ENCODE data around the gene VAMP7.
A peak's percentile ranks its signal among the peaks of the same experiment; 100 is the strongest.
"Not testable (repeated sequence)": the region's sequence is repeated elsewhere in the genome, so short reads cannot be mapped to it uniquely, and the experiment has no call there.

VAMP7 gene

GRCh38 chrX:155956649-155957048, 75.5 kb downstream of the VAMP7 start:
- ATAC-seq (no peak), DNase-seq (ENCODE audit: low spot score in 2 of 2) (no peak)
- Mint-ChIP-seq H3K27ac (no peak overlapping the region), H3K4me1 (no peaks in the 10 kb centered on the region), H3K4me3 (no peak overlapping the region), H3K9me3 (no peaks in the 10 kb centered on the region), H3K36me3 (no peaks in the 10 kb centered on the region)

DNA sequence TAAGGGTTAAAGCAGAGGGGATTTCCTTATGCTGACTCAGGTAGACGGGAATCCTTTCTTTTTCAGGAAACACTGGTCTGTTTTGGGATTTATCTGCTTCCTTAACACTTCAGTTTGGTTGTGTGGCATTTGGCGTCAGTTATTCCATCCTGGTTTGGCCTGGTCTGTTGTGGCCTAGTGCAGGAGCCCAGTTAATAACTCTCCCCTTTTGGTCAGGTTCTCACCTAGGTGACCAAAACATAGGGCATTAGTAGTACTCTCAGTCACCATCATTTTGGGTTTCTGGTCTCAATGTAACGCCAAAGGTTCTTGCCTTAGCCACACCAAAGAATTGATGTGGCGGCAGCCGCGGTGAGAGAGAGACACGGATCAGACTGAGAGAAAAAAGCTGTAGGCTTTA, 76.7 kb downstream of the VAMP7 start:
- H3K27ac Mint-ChIP-seq: no peak overlapping the region
- no peak overlapping the region for H3K4me3 Mint-ChIP-seq
- no peaks in the 10 kb centered on the region for H3K36me3 Mint-ChIP-seq
- no peaks in the 10 kb centered on the region for H3K9me3 Mint-ChIP-seq
- H3K4me1 Mint-ChIP-seq: no peaks in the 10 kb centered on the region
- DNase-seq (ENCODE audit: low spot score in 2 of 2): no peak
- no peak for ATAC-seq

- Mint-ChIP-seq H3K36me3 (no peaks in the 10 kb centered on the region), H3K4me1 (no peaks in the 10 kb centered on the region), H3K4me3 (no peak overlapping the region), H3K27ac (no peak overlapping the region), H3K9me3 (peaks cover 5% of the 10 kb centered on the region)
- DNase-seq (ENCODE audit: low spot score in 2 of 2): no peak
- no peak for ATAC-seq
These were observed 78.0 kb downstream of the VAMP7 start for GRCh38 chrX:155959018-155959587.

DNA sequence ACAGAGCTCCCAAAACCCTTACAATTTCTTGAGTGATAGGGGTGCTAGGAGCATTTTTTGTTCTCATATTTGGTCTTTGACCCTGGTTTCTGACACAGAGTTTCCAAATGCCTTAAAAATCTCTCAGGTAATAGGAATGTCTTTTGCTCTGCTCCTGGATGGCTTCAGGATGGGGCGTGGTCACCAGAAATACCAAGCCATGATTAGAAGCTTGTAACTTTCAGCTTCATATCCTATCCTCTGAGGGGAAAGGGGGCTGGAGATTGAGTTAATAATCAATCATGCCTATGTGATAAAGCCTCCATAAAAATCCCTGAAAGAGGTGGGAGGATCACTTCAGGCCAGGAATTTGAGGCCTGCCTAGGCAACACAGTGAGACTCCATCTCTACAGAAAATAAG, 81.8 kb downstream of the VAMP7 start:
- H3K36me3 Mint-ChIP-seq: no peaks in the 10 kb centered on the region
- H3K4me3 Mint-ChIP-seq: no peak overlapping the region
- H3K27ac Mint-ChIP-seq: no peak overlapping the region
- DNase-seq (ENCODE audit: low spot score in 2 of 2) (no peak), ATAC-seq (no peak)
- H3K4me1 Mint-ChIP-seq: no peaks in the 10 kb centered on the region
- H3K9me3 Mint-ChIP-seq: peaks cover 5% of the 10 kb centered on the region

DNA sequence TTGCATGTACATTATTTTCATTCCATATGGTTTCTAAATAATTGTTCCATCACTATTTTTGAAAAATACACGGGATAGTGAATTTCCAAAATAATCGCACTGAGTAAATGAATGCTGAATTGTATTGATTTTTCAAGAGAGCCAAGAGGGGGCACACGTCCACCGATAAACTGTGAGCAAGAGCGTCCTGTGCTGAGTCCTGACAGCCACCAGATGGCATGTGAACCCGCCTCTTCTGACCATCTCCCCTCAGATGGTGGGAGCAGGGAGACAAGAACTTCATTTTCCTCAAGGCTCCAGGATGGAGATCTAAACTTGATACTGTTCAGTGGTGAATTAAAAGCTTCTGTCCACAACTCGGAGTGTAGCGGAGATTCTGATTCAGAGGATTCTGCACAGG, 85.7 kb downstream of the VAMP7 start:
- Mint-ChIP-seq H3K4me3 (no peak overlapping the region), H3K9me3 (peaks cover 14% of the 10 kb centered on the region), H3K36me3 (no peaks in the 10 kb centered on the region), H3K4me1 (peaks cover 10% of the 10 kb centered on the region), H3K27ac (no peak overlapping the region)
- ATAC-seq (peak; percentile 73), DNase-seq (ENCODE audit: low spot score in 2 of 2) (no peak)

- Mint-ChIP-seq H3K4me3 (no peak overlapping the region), H3K27ac (no peak overlapping the region), H3K9me3 (peaks cover 14% of the 10 kb centered on the region), H3K4me1 (peaks cover 10% of the 10 kb centered on the region), H3K36me3 (no peaks in the 10 kb centered on the region)
- ATAC-seq (no peak), DNase-seq (ENCODE audit: low spot score in 2 of 2) (no peak)
These were observed 86.6 kb downstream of the VAMP7 start for GRCh38 chrX:155967653-155968325.

DNA sequence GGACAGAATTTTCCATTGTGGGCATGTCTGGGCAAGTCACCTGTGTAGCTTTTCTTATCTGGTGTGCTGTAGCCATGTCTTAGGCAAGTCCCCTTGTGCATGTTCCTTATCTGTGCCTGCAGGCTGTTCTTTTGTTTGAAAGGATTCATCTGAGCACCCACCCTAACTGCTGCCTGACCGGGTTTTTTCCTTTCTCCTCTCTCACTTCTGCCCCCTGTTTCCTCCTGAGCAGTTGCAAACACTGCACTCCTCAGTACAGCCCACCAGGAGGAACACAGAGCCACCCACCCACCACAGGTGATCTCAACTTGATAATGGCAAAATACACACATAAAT, 87.1 kb downstream of the VAMP7 start:
- no peaks in the 10 kb centered on the region for H3K36me3 Mint-ChIP-seq
- H3K9me3 Mint-ChIP-seq: peaks cover 14% of the 10 kb centered on the region
- H3K4me1 Mint-ChIP-seq: peaks cover 10% of the 10 kb centered on the region
- no peak overlapping the region for H3K27ac Mint-ChIP-seq
- no peak for DNase-seq (ENCODE audit: low spot score in 2 of 2)
- ATAC-seq: no peak
- H3K4me3 Mint-ChIP-seq: no peak overlapping the region

DNA sequence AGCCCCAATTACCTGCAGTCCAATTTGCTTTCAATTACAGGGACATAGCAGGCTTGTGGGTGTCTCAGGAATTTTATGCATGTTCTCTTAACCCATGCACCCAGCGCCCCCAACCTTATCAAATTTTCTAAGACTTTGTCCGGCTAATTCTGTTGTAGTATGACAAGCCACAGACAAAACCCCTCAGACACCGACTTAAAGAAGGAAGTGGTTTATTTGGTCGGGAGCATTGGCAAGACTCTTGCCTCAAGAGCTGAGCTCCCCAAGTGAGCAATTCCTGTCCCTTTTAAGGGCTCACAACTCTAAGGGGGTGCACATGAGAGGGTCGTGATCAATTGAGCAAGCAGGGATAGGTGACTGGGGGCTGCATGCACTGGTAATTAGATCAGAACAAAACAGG, 87.6 kb downstream of the VAMP7 start:
- no peak for ATAC-seq
- Mint-ChIP-seq H3K36me3 (no peaks in the 10 kb centered on the region), H3K9me3 (peaks cover 13% of the 10 kb centered on the region), H3K4me1 (peaks cover 10% of the 10 kb centered on the region), H3K27ac (no peak overlapping the region), H3K4me3 (no peak overlapping the region)
- no peak for DNase-seq (ENCODE audit: low spot score in 2 of 2)

- not testable (repeated sequence) for ATAC-seq; H3K9me3 Mint-ChIP-seq; H3K27ac Mint-ChIP-seq; DNase-seq (ENCODE audit: low spot score in 2 of 2); H3K36me3 Mint-ChIP-seq; H3K4me3 Mint-ChIP-seq
- peaks cover 10% of the 10 kb centered on the region for H3K4me1 Mint-ChIP-seq
These were observed 90.5 kb downstream of the VAMP7 start for GRCh38 chrX:155971658-155972057.

GRCh38 chrX:155972241-155972640, 91.1 kb downstream of the VAMP7 start:
- H3K36me3 Mint-ChIP-seq; ATAC-seq; H3K9me3 Mint-ChIP-seq; DNase-seq (ENCODE audit: low spot score in 2 of 2); H3K27ac Mint-ChIP-seq; H3K4me3 Mint-ChIP-seq: not testable (repeated sequence)
- peaks cover 10% of the 10 kb centered on the region for H3K4me1 Mint-ChIP-seq

DNA sequence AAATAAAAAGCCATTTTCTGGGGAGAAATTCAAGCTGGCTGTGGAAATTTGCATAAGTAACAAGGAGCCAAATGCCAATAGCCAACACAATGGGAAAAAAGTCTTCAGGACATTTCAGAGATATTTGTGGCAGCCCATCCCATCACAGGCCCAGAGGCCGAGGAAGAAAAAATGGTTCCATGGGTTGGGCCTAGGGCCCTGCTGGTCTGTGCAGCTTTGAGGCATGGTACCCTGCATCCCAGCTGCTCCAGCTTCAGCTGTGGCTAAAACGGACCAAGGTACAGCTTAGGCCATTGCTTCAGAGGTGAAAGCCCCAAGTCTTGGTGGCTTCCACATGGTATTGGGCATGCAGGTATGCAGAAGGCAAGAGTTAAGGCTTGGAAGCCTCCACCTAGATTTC, 102.2 kb downstream of the VAMP7 start:
- no peaks in the 10 kb centered on the region for H3K4me1 Mint-ChIP-seq
- H3K27ac Mint-ChIP-seq: no peak overlapping the region
- no peak for ATAC-seq

GRCh38 chrX:155985208-155985607, 104.1 kb downstream of the VAMP7 start:
- H3K9me3 Mint-ChIP-seq: no peaks in the 10 kb centered on the region
- no peak for DNase-seq (ENCODE audit: low spot score in 2 of 2)
- no peaks in the 10 kb centered on the region for H3K4me1 Mint-ChIP-seq
- no peaks in the 10 kb centered on the region for H3K36me3 Mint-ChIP-seq
- ATAC-seq: no peak
- H3K4me3 Mint-ChIP-seq: no peak overlapping the region
- H3K27ac Mint-ChIP-seq: no peak overlapping the region

More for the DNA sequence above, 102.2 kb downstream of the VAMP7 start:
- no peaks in the 10 kb centered on the region for H3K9me3 Mint-ChIP-seq
- no peak overlapping the region for H3K4me3 Mint-ChIP-seq
- no peaks in the 10 kb centered on the region for H3K36me3 Mint-ChIP-seq
- no peak for DNase-seq (ENCODE audit: low spot score in 2 of 2)

- not testable (repeated sequence) for H3K4me1 Mint-ChIP-seq; H3K27ac Mint-ChIP-seq; H3K36me3 Mint-ChIP-seq; DNase-seq (ENCODE audit: low spot score in 2 of 2); H3K4me3 Mint-ChIP-seq; ATAC-seq; H3K9me3 Mint-ChIP-seq
These were observed 105.8 kb downstream of the VAMP7 start for GRCh38 chrX:155986995-155987394.

- H3K4me3 Mint-ChIP-seq: no peak overlapping the region
- H3K9me3 Mint-ChIP-seq: no peaks in the 10 kb centered on the region
- ATAC-seq: no peak
- H3K36me3 Mint-ChIP-seq: no peaks in the 10 kb centered on the region
- no peak for DNase-seq (ENCODE audit: low spot score in 2 of 2)
- no peaks in the 10 kb centered on the region for H3K4me1 Mint-ChIP-seq
- no peak overlapping the region for H3K27ac Mint-ChIP-seq
These were observed 107.7 kb downstream of the VAMP7 start for GRCh38 chrX:155988859-155989258.
